Measurements from ENCODE around the gene RPA4.
A peak's percentile ranks its signal among the peaks of the same experiment; 100 is the strongest.
"Not testable (repeated sequence)": the region's sequence is repeated elsewhere in the genome, so short reads cannot be mapped to it uniquely, and the experiment has no call there.

The RPA4 gene, protein sequence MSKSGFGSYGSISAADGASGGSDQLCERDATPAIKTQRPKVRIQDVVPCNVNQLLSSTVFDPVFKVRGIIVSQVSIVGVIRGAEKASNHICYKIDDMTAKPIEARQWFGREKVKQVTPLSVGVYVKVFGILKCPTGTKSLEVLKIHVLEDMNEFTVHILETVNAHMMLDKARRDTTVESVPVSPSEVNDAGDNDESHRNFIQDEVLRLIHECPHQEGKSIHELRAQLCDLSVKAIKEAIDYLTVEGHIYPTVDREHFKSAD

GRCh38 chrX:96883608-96884007, at the start of gene RPA4:
RPA4 (plus strand) TSS chrX:96883908; CDS start chrX:96884311, 403 bp downstream.
- DNase-seq (ENCODE audit: low spot score), result no peak
- FAIRE-seq, result no peak

DNA sequence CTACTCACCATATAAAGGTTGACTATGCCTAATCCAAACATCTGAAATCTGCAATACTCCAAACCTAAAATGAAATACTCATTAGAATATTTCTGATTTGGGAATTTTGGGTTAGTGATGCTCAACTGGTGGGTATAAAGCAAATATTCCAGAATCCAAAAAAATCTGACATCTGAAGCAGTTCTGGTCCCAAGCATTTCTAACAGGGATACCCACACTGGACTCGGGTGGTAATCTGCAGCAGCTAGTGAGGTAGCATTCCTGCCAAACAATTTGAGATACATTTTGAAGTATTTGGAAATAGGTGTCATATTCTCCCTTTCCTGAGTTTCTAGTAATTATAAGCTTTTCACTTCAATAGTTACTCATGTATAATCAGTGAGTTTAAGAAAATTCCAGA, 49.6 kb upstream of the RPA4 start:
- DNase-seq (ENCODE audit: low spot score), result no peak
- no peak for FAIRE-seq

- DNase-seq (ENCODE audit: low spot score), result no peak
- no peak for FAIRE-seq
Measured at GRCh38 chrX:96835660-96836289, 47.9 kb upstream of the RPA4 start.

DNA sequence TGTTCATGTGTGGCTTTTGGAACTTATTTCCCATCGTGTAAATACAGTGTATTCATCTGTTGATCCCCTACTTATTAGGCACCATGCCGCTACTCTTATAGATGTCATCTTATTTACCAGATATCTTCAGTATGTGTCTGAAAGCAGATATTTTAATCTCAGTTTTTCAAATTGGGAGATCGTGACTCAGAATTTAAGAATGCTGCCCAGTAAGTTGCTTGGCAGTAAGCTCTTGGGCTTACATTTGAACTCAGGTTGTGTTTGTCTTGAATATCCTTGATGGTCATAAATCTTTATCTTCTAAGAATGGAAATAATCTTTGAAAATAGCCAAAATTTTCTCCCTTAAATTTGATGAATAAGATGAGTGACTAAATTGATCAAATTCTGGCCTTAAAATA, 45.9 kb upstream of the RPA4 start:
- peak; percentile 3 for DNase-seq (ENCODE audit: low spot score)
- FAIRE-seq, result no peak

- DNase-seq (ENCODE audit: low spot score), result no peak
- FAIRE-seq, result no peak
Measured at GRCh38 chrX:96838537-96838936, 45.2 kb upstream of the RPA4 start.

GRCh38 chrX:96841325-96841724, 42.4 kb upstream of the RPA4 start:
- FAIRE-seq (no peak), DNase-seq (ENCODE audit: low spot score) (no peak)

GRCh38 chrX:96841866-96842265, 41.8 kb upstream of the RPA4 start:
- not testable (repeated sequence) for FAIRE-seq; DNase-seq (ENCODE audit: low spot score)

GRCh38 chrX:96843566-96843965, 40.1 kb upstream of the RPA4 start:
- FAIRE-seq (no peak), DNase-seq (ENCODE audit: low spot score) (no peak)

DNA sequence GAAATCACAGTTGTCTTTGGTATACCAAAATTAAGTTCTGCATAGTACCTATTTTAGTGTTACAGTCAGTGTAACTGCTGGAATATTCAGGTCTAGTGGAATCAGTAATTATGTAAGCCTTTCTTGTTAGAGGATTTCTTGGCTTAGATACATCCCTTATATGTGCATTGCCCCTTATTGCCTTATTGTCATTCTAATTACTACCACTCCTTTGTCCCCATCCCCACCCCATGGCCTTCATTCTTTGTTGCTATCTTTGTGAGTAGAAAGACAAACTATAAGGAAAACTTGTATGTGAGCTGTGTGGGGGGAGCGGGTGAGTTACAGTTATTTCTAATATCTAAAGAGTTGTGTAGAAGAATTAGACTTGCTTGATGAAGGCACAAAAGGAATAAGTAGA, 36.9 kb upstream of the RPA4 start:
- no peak for FAIRE-seq

GRCh38 chrX:96859422-96859821, 24.3 kb upstream of the RPA4 start:
- not testable (repeated sequence) for DNase-seq (ENCODE audit: low spot score); FAIRE-seq

More for the DNA sequence above, 36.9 kb upstream of the RPA4 start:
- DNase-seq (ENCODE audit: low spot score), result no peak

DNA sequence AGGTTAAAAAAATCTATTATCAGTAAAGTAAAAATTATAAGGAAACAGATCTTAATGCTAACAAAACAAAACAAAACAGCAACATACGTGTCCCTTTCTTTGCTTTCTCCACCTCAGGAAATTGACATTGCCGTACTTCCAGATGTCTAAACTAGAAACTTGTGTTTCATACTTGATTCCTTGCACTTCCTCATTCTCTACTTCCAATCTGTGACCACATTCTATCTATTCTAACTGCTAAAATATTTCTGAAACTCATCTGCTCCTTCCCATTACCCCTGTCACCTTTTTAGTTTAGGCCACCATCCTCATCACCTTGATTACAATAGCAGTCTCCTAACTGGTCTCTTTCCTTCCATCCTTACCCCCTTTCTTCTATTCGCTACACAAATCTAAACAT, 22.5 kb upstream of the RPA4 start:
- FAIRE-seq, result no peak

DNA sequence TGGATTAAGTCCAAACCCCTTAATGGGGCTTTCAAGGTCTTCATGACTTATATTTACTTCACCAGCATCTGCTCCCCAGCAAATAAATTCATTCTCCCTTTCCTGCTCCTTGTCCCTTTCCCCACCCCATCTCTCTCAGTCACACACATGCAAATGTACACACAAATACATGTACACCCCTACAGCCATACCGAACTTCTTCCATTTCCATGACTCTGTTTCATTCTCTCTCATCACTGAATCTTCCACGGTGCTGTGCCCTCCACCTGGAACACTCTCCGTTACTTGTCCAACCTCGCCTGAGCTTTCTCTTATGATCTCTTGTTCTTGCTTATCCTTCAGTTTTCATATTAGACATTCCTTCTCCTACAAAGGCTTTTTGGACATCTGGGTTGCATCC, 22.0 kb upstream of the RPA4 start:
- DNase-seq (ENCODE audit: low spot score) (no peak), FAIRE-seq (no peak)

More for the DNA sequence above, 22.5 kb upstream of the RPA4 start:
- no peak for DNase-seq (ENCODE audit: low spot score)

GRCh38 chrX:96884027-96884426, 319 bp downstream of the RPA4 start:
- DNase-seq (ENCODE audit: low spot score) (no peak), FAIRE-seq (no peak)

GRCh38 chrX:96889726-96890125, 6.0 kb downstream of the RPA4 start:
- DNase-seq (ENCODE audit: low spot score) (no peak), FAIRE-seq (no peak)

DNA sequence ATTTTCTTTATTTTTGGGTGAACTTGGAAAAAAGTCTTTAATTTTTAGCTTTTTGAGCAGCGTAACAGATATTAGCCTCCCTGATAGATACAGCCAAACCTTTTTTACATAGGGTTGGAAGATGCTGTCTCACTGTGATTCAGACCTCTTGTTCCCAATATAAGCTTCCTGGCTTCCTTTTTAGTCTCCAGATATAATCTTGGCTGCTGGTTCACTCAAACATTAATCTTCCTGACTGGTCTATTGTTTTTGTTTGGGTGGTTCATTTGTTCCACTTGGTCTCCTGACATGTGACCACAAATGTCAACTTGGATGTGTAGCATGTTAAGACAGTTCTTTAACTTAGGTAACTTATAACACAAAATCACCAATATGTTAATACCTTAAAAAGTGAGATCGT, 23.0 kb downstream of the RPA4 start:
- FAIRE-seq (no peak), DNase-seq (ENCODE audit: low spot score) (no peak)

- FAIRE-seq, result no peak
Measured at GRCh38 chrX:96907516-96908272, 24.0 kb downstream of the RPA4 start.

DNA sequence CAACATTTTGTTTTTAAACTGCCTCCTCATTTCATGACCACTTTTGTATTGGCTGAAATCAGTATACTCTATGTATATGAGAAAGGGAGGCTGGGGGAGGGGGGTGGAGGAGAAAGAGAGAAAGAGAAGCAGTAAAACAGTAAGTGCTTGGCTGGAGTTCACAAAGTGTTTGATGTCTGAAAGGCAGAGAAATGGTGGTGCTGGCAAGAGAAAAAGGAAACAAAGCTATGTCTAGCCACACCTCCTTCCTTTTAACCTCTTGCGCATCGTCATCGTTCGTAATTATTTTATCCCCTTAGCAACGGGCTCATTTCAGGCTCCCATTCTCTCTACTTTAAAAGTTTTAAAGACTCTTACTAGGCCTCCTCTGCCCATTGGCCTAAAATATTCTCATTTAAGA, 25.6 kb downstream of the RPA4 start:
- DNase-seq (ENCODE audit: low spot score) (no peak), FAIRE-seq (no peak)

More at GRCh38 chrX:96907516-96908272, 24.0 kb downstream of the RPA4 start:
- no peak for DNase-seq (ENCODE audit: low spot score)

DNA sequence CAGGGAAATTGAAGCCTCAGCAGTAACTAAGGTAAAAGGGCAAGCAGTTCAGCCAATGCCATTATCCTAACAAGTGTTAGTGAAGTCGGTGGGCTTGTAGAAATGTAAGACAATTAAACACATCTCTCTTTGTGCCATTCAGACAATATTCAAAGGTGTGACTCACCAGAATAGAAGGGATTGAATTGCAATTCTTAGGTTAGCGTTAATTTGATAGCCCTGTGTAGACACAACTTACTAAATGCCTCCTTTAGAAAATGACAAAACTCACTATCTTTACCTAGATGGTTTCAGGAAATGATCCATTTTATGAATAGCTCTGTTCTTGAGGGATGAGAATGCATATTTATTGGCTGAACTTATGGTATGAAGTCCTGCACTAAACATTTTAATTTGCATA, 35.2 kb downstream of the RPA4 start:
- no peak for FAIRE-seq
- no peak for DNase-seq (ENCODE audit: low spot score)

DNA sequence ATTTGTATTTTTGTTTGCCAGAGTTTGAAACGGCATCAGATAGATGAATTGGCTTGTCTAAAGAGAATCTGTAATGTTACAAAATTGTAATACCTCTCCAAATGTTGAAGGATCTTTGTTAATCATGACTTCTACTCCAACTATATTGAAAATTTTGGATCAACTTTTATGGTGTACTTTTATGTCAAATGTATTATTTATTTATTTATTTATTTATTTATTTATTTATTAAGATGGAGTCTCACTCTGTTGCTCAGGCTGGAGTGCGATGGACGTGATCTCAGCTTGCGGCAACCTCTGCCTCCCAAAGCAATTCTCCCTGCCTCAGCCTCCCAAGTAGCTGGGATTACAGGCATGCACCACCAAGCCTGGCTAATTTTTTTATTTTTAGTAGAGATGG, 36.0 kb downstream of the RPA4 start:
- no peak for FAIRE-seq
- DNase-seq (ENCODE audit: low spot score), result no peak

GRCh38 chrX:96924581-96924980, 40.9 kb downstream of the RPA4 start:
- DNase-seq (ENCODE audit: low spot score) (no peak), FAIRE-seq (no peak)

- FAIRE-seq, result no peak
- no peak for DNase-seq (ENCODE audit: low spot score)
Measured at GRCh38 chrX:96929036-96929435, 45.3 kb downstream of the RPA4 start.
